Fibroblast of skin of left biceps (primary cell): Measurements from ENCODE around the gene MYO5B.
"Not testable (repeated sequence)": the region's sequence is repeated elsewhere in the genome, so short reads cannot be mapped to it uniquely, and the experiment has no call there.

Experiments
- DNase-seq, 2 experiments: peaks; one replicate each; pipeline ENCODE4 v3.0.0-alpha.2; 2013; ENCODE audit warnings: low read depth in 2 of 2

MYO5B gene

GRCh38 chr18:49795612-49796552 lies 399.1 kb downstream of the MYO5B start:
- DNase-seq: no peak

- no peak for DNase-seq
Measured at GRCh38 chr18:49794743-49795142, 400.2 kb downstream of the MYO5B start.

GRCh38 chr18:49789560-49790134 lies 405.3 kb downstream of the MYO5B start:
- not testable (repeated sequence) for DNase-seq

- no peak for DNase-seq
Measured at GRCh38 chr18:49788327-49788898, 406.5 kb downstream of the MYO5B start.

GRCh38 chr18:49786019-49786720 lies 408.8 kb downstream of the MYO5B start:
- DNase-seq: no peak

GRCh38 chr18:49784427-49785185 lies 410.3 kb downstream of the MYO5B start:
- no peak for DNase-seq

GRCh38 chr18:49783631-49784030 lies 411.3 kb downstream of the MYO5B start:
- DNase-seq: not testable (repeated sequence)

- DNase-seq: no peak
Measured at GRCh38 chr18:49778826-49779465, 416.0 kb downstream of the MYO5B start.
